Liver (tissue), 3 donors: Measurements from ENCODE around the gene CCDC196.

Source experiments
- CTCF ChIP-seq: fragments of 150-350 bp; IDR thresholded peaks from 2 replicates; pipeline ENCODE4 v1.5.1; 2017; ENCODE audit warnings: improper control_type of control experiment, low read depth, low read length; ENCODE audit not compliant: missing input control
- GABPA ChIP-seq, 2 donors: IDR thresholded peaks in 1 of 2; conservative IDR thresholded peaks in 1 of 2; 2 replicates each; pipeline ENCODE4 v1.6.1; 2016; ENCODE audit warnings: antibody characterized with exemption in 2 of 2, mild to moderate bottlenecking in 1 of 2, moderate library complexity in 1 of 2
- JUND ChIP-seq, 2 donors: IDR thresholded peaks; 2 replicates each; pipeline ENCODE4 v1.6.1; 2016; ENCODE audit warnings: antibody characterized with exemption in 2 of 2
- RAD21 ChIP-seq, 2 donors: IDR thresholded peaks; 2 replicates each; pipeline ENCODE4 v1.6.1; 2016; ENCODE audit warnings: antibody characterized with exemption in 2 of 2, mild to moderate bottlenecking in 2 of 2
- TAF1 ChIP-seq: conservative IDR thresholded peaks from 2 replicates; pipeline ENCODE4 v1.6.1; 2016; ENCODE audit warnings: antibody characterized with exemption, mild to moderate bottlenecking
- TF ChIP-seq, protein P1 (sequence below): IDR thresholded peaks from 2 replicates; pipeline ENCODE4 v1.6.1; 2016; ENCODE audit warnings: antibody characterized with exemption, mild to moderate bottlenecking
- donor health status: healthy.
- donor health status: healthy.

DNA sequence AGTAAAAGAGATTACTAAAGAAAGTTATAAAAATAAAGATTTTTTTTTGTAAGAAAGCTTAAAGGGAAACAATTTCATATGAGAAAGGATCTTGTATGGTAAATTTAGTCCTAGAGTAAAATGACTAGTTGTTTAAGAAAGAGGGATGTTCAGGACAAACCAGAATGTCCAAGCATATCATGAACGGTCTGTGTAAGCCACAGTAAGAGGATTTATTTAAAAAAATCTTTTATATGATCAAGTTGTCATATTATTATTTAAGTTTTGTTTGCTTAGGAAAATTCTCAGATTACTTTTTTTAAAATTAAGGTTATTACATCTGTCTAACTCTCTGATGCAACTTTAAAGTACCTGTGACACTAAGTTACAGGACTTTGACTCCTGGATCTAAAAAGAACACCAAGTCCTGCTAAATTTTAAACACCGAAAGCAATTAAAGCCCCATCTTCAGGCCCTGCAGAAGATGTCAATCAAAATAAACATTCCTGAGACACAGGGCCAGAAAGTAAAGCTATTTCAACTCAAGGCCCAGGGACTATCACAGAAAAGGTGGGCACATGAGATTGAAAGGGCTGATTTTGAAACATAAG lies 17.3 kb upstream of the CCDC196 start:
- no peak for TF ChIP-seq CTCF
- no peak for TF ChIP-seq RAD21 (IDR thresholded peaks at IDR 0.05)
- TF ChIP-seq JUND (IDR thresholded peaks at IDR 0.05): no peak
- TF ChIP-seq TAF1: no peak
- TF ChIP-seq GABPA (IDR thresholded peaks at IDR 0.05 in 1 of 2, conservative IDR thresholded peaks at IDR 0.05 in 1 of 2): no peak
- TF ChIP-seq, protein P1, sequence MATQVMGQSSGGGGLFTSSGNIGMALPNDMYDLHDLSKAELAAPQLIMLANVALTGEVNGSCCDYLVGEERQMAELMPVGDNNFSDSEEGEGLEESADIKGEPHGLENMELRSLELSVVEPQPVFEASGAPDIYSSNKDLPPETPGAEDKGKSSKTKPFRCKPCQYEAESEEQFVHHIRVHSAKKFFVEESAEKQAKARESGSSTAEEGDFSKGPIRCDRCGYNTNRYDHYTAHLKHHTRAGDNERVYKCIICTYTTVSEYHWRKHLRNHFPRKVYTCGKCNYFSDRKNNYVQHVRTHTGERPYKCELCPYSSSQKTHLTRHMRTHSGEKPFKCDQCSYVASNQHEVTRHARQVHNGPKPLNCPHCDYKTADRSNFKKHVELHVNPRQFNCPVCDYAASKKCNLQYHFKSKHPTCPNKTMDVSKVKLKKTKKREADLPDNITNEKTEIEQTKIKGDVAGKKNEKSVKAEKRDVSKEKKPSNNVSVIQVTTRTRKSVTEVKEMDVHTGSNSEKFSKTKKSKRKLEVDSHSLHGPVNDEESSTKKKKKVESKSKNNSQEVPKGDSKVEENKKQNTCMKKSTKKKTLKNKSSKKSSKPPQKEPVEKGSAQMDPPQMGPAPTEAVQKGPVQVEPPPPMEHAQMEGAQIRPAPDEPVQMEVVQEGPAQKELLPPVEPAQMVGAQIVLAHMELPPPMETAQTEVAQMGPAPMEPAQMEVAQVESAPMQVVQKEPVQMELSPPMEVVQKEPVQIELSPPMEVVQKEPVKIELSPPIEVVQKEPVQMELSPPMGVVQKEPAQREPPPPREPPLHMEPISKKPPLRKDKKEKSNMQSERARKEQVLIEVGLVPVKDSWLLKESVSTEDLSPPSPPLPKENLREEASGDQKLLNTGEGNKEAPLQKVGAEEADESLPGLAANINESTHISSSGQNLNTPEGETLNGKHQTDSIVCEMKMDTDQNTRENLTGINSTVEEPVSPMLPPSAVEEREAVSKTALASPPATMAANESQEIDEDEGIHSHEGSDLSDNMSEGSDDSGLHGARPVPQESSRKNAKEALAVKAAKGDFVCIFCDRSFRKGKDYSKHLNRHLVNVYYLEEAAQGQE: no peak
